Activated naive CD4-positive, alpha-beta T cell treated with anti-CD3 and anti-CD28 coated beads, Interleukin-2, amount 50 U/mL, for 72 hours (primary cell): ENCODE results near the gene AFP. TPM values are rescaled to one million over a fixed set of nuclear protein-coding genes. Genes with fewer than 3 reads are reported as not detected.

Source experiments
- ATAC-seq, 2 donors: fragments of 150-1000 bp; cut with Tn5 transposase; 2 replicates each; pipeline ENCODE4 v1.10.0; 2021; ENCODE audit warnings: mild to moderate bottlenecking in 2 of 2, moderate library complexity in 2 of 2
- DNase-seq, 2 donors: peaks; one replicate each; pipeline ENCODE4 v3.0.0; 2021 to 2022; ENCODE audit warnings: low spot score in 2 of 2
- H3K27ac Mint-ChIP-seq, 2 donors: one replicate each; pipeline ENCODE4 v1.8.0; 2022; ENCODE audit warnings: mild to moderate bottlenecking in 2 of 2, mixed read lengths in 2 of 2
- H3K36me3 Mint-ChIP-seq, 2 donors: one replicate each; pipeline ENCODE4 v1.8.0; 2022; ENCODE audit warnings: mixed read lengths in 2 of 2
- H3K9me3 Mint-ChIP-seq, 2 donors: one replicate each; pipeline ENCODE4 v1.8.0; 2022; ENCODE audit warnings: mixed read lengths in 2 of 2
- total RNA-seq, 2 donors: library from RNA; stranded (reverse); gene quantifications; one replicate each; pipeline ENCODE4 v1.2.3, GENCODE V29; 2022

The AFP gene
- total RNA-seq, 2 donors from 2014 or later = not detected

- ATAC-seq (no peak), DNase-seq (no peak)
- Mint-ChIP-seq H3K27ac (no peak overlapping the region), H3K9me3 (peaks cover 0 to 20% of the 10 kb centered on the region in 2 donors), H3K36me3 (peaks cover 0 to 16% of the 10 kb centered on the region in 2 donors)
These were observed 41.2 kb downstream of the AFP start for GRCh38 chr4:73477176-73477575.

- DNase-seq = no peak
- ATAC-seq = no peak
- H3K27ac Mint-ChIP-seq = no peak overlapping the region
- H3K9me3 Mint-ChIP-seq = peaks cover 0 to 5% of the 10 kb centered on the region in 2 donors
- H3K36me3 Mint-ChIP-seq = peaks cover 0 to 11% of the 10 kb centered on the region in 2 donors
These were observed 43.3 kb downstream of the AFP start for GRCh38 chr4:73479323-73479722.

GRCh38 chr4:73481358-73481757 lies 45.3 kb downstream of the AFP start, which contains the start of gene AFM:
TSS of gene AFM (plus strand) at chr4:73481745. CDS start at chr4:73481776, 31 bp downstream.
- Mint-ChIP-seq H3K27ac (no peak within 1 kb of the TSS), H3K9me3 (no peaks in the 10 kb centered on the region), H3K36me3 (no peaks in the 10 kb centered on the region)
- DNase-seq (no peak), ATAC-seq (no peak)

GRCh38 chr4:73485085-73485484 lies 49.1 kb downstream of the AFP start:
- no peaks in the 10 kb centered on the region for H3K9me3 Mint-ChIP-seq
- no peaks in the 10 kb centered on the region for H3K36me3 Mint-ChIP-seq
- DNase-seq (no peak), ATAC-seq (no peak)
- H3K27ac Mint-ChIP-seq = no peak overlapping the region

GRCh38 chr4:73485596-73485995 lies 49.6 kb downstream of the AFP start:
- DNase-seq = no peak
- H3K9me3 Mint-ChIP-seq = no peaks in the 10 kb centered on the region
- ATAC-seq = no peak

GRCh38 chr4:73486497-73486896 lies 50.5 kb downstream of the AFP start:
- no peak for DNase-seq
- no peak for ATAC-seq
- Mint-ChIP-seq H3K27ac (no peak overlapping the region), H3K9me3 (no peaks in the 10 kb centered on the region), H3K36me3 (no peaks in the 10 kb centered on the region)

More at GRCh38 chr4:73485596-73485995, 49.6 kb downstream of the AFP start:
- no peak overlapping the region for H3K27ac Mint-ChIP-seq
- H3K36me3 Mint-ChIP-seq = no peaks in the 10 kb centered on the region

GRCh38 chr4:73487233-73487632 lies 51.2 kb downstream of the AFP start:
- DNase-seq (no peak), ATAC-seq (no peak)
- H3K27ac Mint-ChIP-seq = no peak overlapping the region
- H3K9me3 Mint-ChIP-seq = no peaks in the 10 kb centered on the region
- H3K36me3 Mint-ChIP-seq = no peaks in the 10 kb centered on the region

- no peak overlapping the region for H3K27ac Mint-ChIP-seq
- ATAC-seq (no peak), DNase-seq (no peak)
- no peaks in the 10 kb centered on the region for H3K36me3 Mint-ChIP-seq
- H3K9me3 Mint-ChIP-seq = no peaks in the 10 kb centered on the region
These were observed 64.2 kb downstream of the AFP start for GRCh38 chr4:73499996-73500765.

GRCh38 chr4:73501664-73502265 lies 65.7 kb downstream of the AFP start:
- H3K36me3 Mint-ChIP-seq = no peaks in the 10 kb centered on the region
- DNase-seq = no peak
- H3K27ac Mint-ChIP-seq = no peak overlapping the region
- H3K9me3 Mint-ChIP-seq = no peaks in the 10 kb centered on the region
- ATAC-seq = no peak

- ATAC-seq (no peak), DNase-seq (no peak)
- H3K27ac Mint-ChIP-seq = no peak overlapping the region
- no peaks in the 10 kb centered on the region for H3K36me3 Mint-ChIP-seq
- no peaks in the 10 kb centered on the region for H3K9me3 Mint-ChIP-seq
These were observed 69.5 kb downstream of the AFP start for GRCh38 chr4:73505567-73505966.

Other genes starting within 250 kb of the AFP start
- gene ANKRD17, start 177.4 kb upstream of the AFP start, total RNA-seq = 10 to 100 TPM; 39.1 to 73.9 TPM
- not detected for gene ALB, start 31.9 kb upstream of the AFP start, total RNA-seq
- gene AFM, start 45.5 kb downstream of the AFP start, total RNA-seq = not detected
- gene RASSF6, start 184.2 kb downstream of the AFP start, total RNA-seq = not detected